H9 (cell line): Measurements from ENCODE around the gene DPYSL3. TPM values are rescaled to one million over a fixed set of nuclear protein-coding genes. Genes with fewer than 3 reads are reported as not detected.
A peak's percentile ranks its signal among the peaks of the same experiment; 100 is the strongest.

Source experiments
- DNase-seq: peaks from one replicate; pipeline ENCODE4 v3.0.0-alpha.2; 2017
- H2AFZ ChIP-seq: one replicate; pipeline ENCODE4 v1.6.1; 2013; ENCODE audit warnings: mild to moderate bottlenecking, low read length, control low read depth, moderate library complexity
- H2AK5ac ChIP-seq: 2 replicates; pipeline ENCODE4 v1.6.1; 2013; ENCODE audit warnings: low read length, control low read depth, mixed read lengths; ENCODE audit not compliant: insufficient read length
- H2BK120ac ChIP-seq: one replicate; pipeline ENCODE4 v1.6.1; 2013; ENCODE audit warnings: low read depth, mild to moderate bottlenecking, low read length, control low read depth, inconsistent platforms; ENCODE audit not compliant: poor library complexity, severe bottlenecking
- H2BK12ac ChIP-seq: 2 replicates; pipeline ENCODE4 v1.6.1; 2013; ENCODE audit warnings: low read length, control low read depth, mixed read lengths, low read depth; ENCODE audit not compliant: insufficient read length
- H2BK15ac ChIP-seq: 2 replicates; pipeline ENCODE4 v1.6.1; 2013; ENCODE audit warnings: low read depth, low read length, control low read depth
- H2BK20ac ChIP-seq: one replicate; pipeline ENCODE4 v1.6.1; 2013; ENCODE audit warnings: low read depth, mild to moderate bottlenecking, low read length, control low read depth, inconsistent platforms; ENCODE audit not compliant: poor library complexity, severe bottlenecking
- H2BK5ac ChIP-seq: 2 replicates; pipeline ENCODE4 v1.6.1; 2013; ENCODE audit warnings: low read length, control low read depth, mixed read lengths; ENCODE audit not compliant: insufficient read length
- H3K14ac ChIP-seq: 2 replicates; pipeline ENCODE4 v1.6.1; 2013; ENCODE audit warnings: low read length, control low read depth; ENCODE audit not compliant: insufficient read depth
- H3K18ac ChIP-seq: 2 replicates; pipeline ENCODE4 v1.6.1; 2013; ENCODE audit warnings: low read depth, mild to moderate bottlenecking, mixed read lengths, low read length, control low read depth; ENCODE audit not compliant: insufficient read length
- H3K23ac ChIP-seq: 2 replicates; pipeline ENCODE4 v1.6.1; 2013; ENCODE audit warnings: low read length, control low read depth, mixed read lengths, low read depth; ENCODE audit not compliant: insufficient read length
- H3K23me2 ChIP-seq: 2 replicates; pipeline ENCODE4 v1.6.1; 2013; ENCODE audit warnings: low read depth, mild to moderate bottlenecking, mixed read lengths, low read length, control low read depth; ENCODE audit not compliant: insufficient read length, poor library complexity, severe bottlenecking
- H3K27ac ChIP-seq: 2 replicates; pipeline ENCODE4 v1.5.1; 2013; ENCODE audit warnings: low read length, control low read depth, mixed read lengths, low read depth; ENCODE audit not compliant: insufficient read length
- H3K27me3 ChIP-seq: 2 replicates; pipeline ENCODE4 v1.6.1; 2013; ENCODE audit warnings: low read length, control low read depth, inconsistent platforms; ENCODE audit not compliant: insufficient read depth
- H3K4ac ChIP-seq: 2 replicates; pipeline ENCODE4 v1.6.1; 2013; ENCODE audit warnings: low read depth, mild to moderate bottlenecking, control low read depth, inconsistent platforms, low read length, moderate library complexity
- H3K4me1 ChIP-seq: 2 replicates; pipeline ENCODE4 v1.6.1; 2013; ENCODE audit warnings: low read length, control low read depth, inconsistent platforms; ENCODE audit not compliant: insufficient read depth
- H3K4me2 ChIP-seq: 2 replicates; pipeline ENCODE4 v1.6.1; 2013; ENCODE audit warnings: low read length, control low read depth, mixed read lengths; ENCODE audit not compliant: insufficient read length, insufficient read depth
- H3K56ac ChIP-seq: 2 replicates; pipeline ENCODE4 v1.6.1; 2013; ENCODE audit warnings: low read depth, mild to moderate bottlenecking, mixed read lengths, low read length, control low read depth; ENCODE audit not compliant: insufficient read length
- H3K79me1 ChIP-seq: 2 replicates; pipeline ENCODE4 v1.6.1; 2013; ENCODE audit warnings: low read depth, mild to moderate bottlenecking, moderate library complexity, low read length, control low read depth, inconsistent platforms; ENCODE audit not compliant: insufficient read depth, poor library complexity, severe bottlenecking
- H3K79me2 ChIP-seq: 2 replicates; pipeline ENCODE4 v1.6.1; 2013; ENCODE audit warnings: low read length, control low read depth, inconsistent platforms; ENCODE audit not compliant: insufficient read depth
- H3K9ac ChIP-seq: 2 replicates; pipeline ENCODE4 v1.6.1; 2013; ENCODE audit warnings: low read length, control low read depth, mixed read lengths; ENCODE audit not compliant: insufficient read length; ENCODE audit errors: extremely low read depth
- H3K9me3 ChIP-seq: one replicate; pipeline ENCODE4 v1.6.1; 2013; ENCODE audit warnings: low read depth, low read length, inconsistent platforms; ENCODE audit not compliant: control insufficient read depth
- H3T11ph ChIP-seq: one replicate; pipeline ENCODE4 v1.6.1; 2013; ENCODE audit warnings: mild to moderate bottlenecking, low read length, control low read depth, inconsistent platforms
- H4K20me1 ChIP-seq: one replicate; pipeline ENCODE4 v1.6.1; 2013; ENCODE audit not compliant: control insufficient read depth, insufficient read length, insufficient read depth
- H4K5ac ChIP-seq: 2 replicates; pipeline ENCODE4 v1.6.1; 2013; ENCODE audit warnings: low read depth, mild to moderate bottlenecking, mixed read lengths, low read length, control low read depth; ENCODE audit not compliant: insufficient read length
- H4K8ac ChIP-seq: replicated peaks from 2 replicates; pipeline ENCODE4 v1.6.1; 2013; ENCODE audit warnings: low read length, control low read depth, mixed read lengths, low read depth; ENCODE audit not compliant: insufficient read length
- H4K91ac ChIP-seq: 2 replicates; pipeline ENCODE4 v1.6.1; 2013; ENCODE audit warnings: low read depth, mild to moderate bottlenecking, moderate library complexity, mixed read lengths, low read length, control low read depth; ENCODE audit not compliant: insufficient read length
- H3K27ac Mint-ChIP-seq, 3 experiments: 2 replicates in 2 of 3; 3 replicates in 1 of 3; pipeline ENCODE4 v1.8.0; 2020 to 2021; ENCODE audit warnings: mixed read lengths in 3 of 3, mild to moderate bottlenecking in 1 of 3, moderate library complexity in 1 of 3
- H3K27me3 Mint-ChIP-seq: 2 replicates; pipeline ENCODE4 v1.8.0; 2021; ENCODE audit warnings: low read depth, mild to moderate bottlenecking, moderate library complexity, mixed read lengths
- H3K36me3 Mint-ChIP-seq, 3 experiments: 2 replicates in 2 of 3; 3 replicates in 1 of 3; pipeline ENCODE4 v1.8.0; 2020 to 2021; ENCODE audit warnings: low read depth in 3 of 3, mixed read lengths in 3 of 3; ENCODE audit not compliant: insufficient read depth in 1 of 3
- H3K4me1 Mint-ChIP-seq, 2 experiments: 2 replicates each; pipeline ENCODE4 v1.8.0; 2020; ENCODE audit warnings: mixed read lengths in 2 of 2
- H3K4me3 Mint-ChIP-seq, 2 experiments: 2 replicates in 1 of 2; 3 replicates in 1 of 2; pipeline ENCODE4 v1.8.0; 2020 to 2021; ENCODE audit warnings: mild to moderate bottlenecking in 2 of 2, mixed read lengths in 2 of 2, moderate library complexity in 1 of 2
- H3K9me3 Mint-ChIP-seq, 2 experiments: 2 replicates in 1 of 2; 3 replicates in 1 of 2; pipeline ENCODE4 v1.8.0; 2020; ENCODE audit warnings: mild to moderate bottlenecking in 2 of 2, mixed read lengths in 2 of 2, moderate library complexity in 1 of 2
- CTCF ChIP-seq: fragments of 200-600 bp; sonication (generic); conservative IDR thresholded peaks from 3 replicates; pipeline ENCODE4 v1.8.0; 2021; ENCODE audit warnings: antibody characterized with exemption, mild to moderate bottlenecking
- WGBS: extraction: QIAGEN DNeasy Blood & Tissue Kit; methylation state at CpG from one replicate; pipeline ENCODE4 v1.1.7; 2013; ENCODE audit warnings: missing lambda C conversion rate, low lambda C conversion rate, mixed read lengths; ENCODE audit not compliant: insufficient read length; ENCODE audit errors: extremely low coverage; 5-methylcytosine and 5-hydroxymethylcytosine counted together
- long read RNA-seq: library from polyadenylated mRNA; unstranded; transcript quantifications from one replicate; pipeline ENCODE4 v2.0.0, GENCODE V29; 2020
- total RNA-seq: library from RNA; stranded (reverse); gene quantifications from 2 replicates; pipeline ENCODE4 v1.2.1, GENCODE V29; 2021

The DPYSL3 gene
- 510 and 515 TPM in 2 replicates for total RNA-seq
- long read RNA-seq, full-length matches to known transcripts = 461 of 696 reads
- long read RNA-seq, partial matches to known transcripts = 56 of 696 reads
- long read RNA-seq, other reads (novel, unspliced or antisense) = 179 of 696 reads

- Histone ChIP-seq H3K9me3 (no peaks in the 10 kb centered on the region), H3T11ph (no peak within 1 kb of the TSS), H3K27me3 (peaks cover 7% of the 10 kb centered on the region; the same call in 1 of the 2 replicates), H3K23ac (peak within 1 kb of the TSS; percentile 79), H4K5ac (no peak within 1 kb of the TSS), H3K79me1 (no peaks in the 10 kb centered on the region), H2BK120ac (no peak within 1 kb of the TSS), H3K4me2 (peak within 1 kb of the TSS; percentile 72), H3K9ac (peak within 1 kb of the TSS; percentile 73), H4K91ac (no peak within 1 kb of the TSS), H3K27ac (no peak within 1 kb of the TSS), H2AFZ (peak within 1 kb of the TSS; percentile 92), H4K8ac (peak within 1 kb of the TSS; percentile 37), H3K4ac (no peak within 1 kb of the TSS), H3K14ac (peak within 1 kb of the TSS; percentile 68), H3K4me1 (no peaks in the 10 kb centered on the region; the same call in 1 of the 2 replicates), H4K20me1 (peaks cover 2% of the 10 kb centered on the region), H3K18ac (peak within 1 kb of the TSS; percentile 81), H2BK12ac (no peak within 1 kb of the TSS), H2BK15ac (no peak within 1 kb of the TSS; the same call in 1 of the 2 replicates), H3K23me2 (peaks cover 16% of the 10 kb centered on the region), H3K79me2 (peaks cover 9% of the 10 kb centered on the region; the same call in 1 of the 2 replicates), H2BK5ac (no peak within 1 kb of the TSS), H2AK5ac (no peak within 1 kb of the TSS), H2BK20ac (no peak within 1 kb of the TSS), H3K56ac (no peak within 1 kb of the TSS)
- peak; percentile 80 for DNase-seq
- TF ChIP-seq CTCF = peak; percentile 55; the same call in 2 of the 3 replicates
- Mint-ChIP-seq H3K36me3 (peaks cover 2 to 16% (median 4%) of the 10 kb centered on the region in 3 experiments; a peak in 6 of 7 replicates), H3K27ac (peak within 1 kb of the TSS; percentile 42 to 91 (median 46); a peak in 3 of 7 replicates), H3K4me1 (peaks cover 22 to 32% of the 10 kb centered on the region in 2 experiments), H3K27me3 (peaks cover 24% of the 10 kb centered on the region), H3K4me3 (peak within 1 kb of the TSS; percentile 87 to 97), H3K9me3 (peaks cover 0 to 4% of the 10 kb centered on the region in 2 experiments; a peak in 1 of 5 replicates)
- WGBS = no CpG with 5 or more reads among the region's 66 CpGs
These were observed at the start of gene DPYSL3 for GRCh38 chr5:147509710-147510651. Gene DPYSL3, minus strand, starts transcription at chr5:147510068. Its CDS starts 210 bp downstream, at chr5:147509858.
